Mononuclear cell (primary cell): ENCODE measurements around the gene ENGASE. TPM values are rescaled to one million over a fixed set of nuclear protein-coding genes. Genes with fewer than 3 reads are reported as not detected.
"Not testable (repeated sequence)": the region's sequence is repeated elsewhere in the genome, so short reads cannot be mapped to it uniquely, and the experiment has no call there.

ENCODE experiments used
- H3K27me3 ChIP-seq: 2 replicates; pipeline ENCODE4 v1.6.0; 2011; ENCODE audit warnings: low read length, control low read depth; ENCODE audit not compliant: insufficient read depth
- H3K4me1 ChIP-seq: 2 replicates; pipeline ENCODE4 v1.5.1; 2011; ENCODE audit warnings: mild to moderate bottlenecking, low read length, control low read depth; ENCODE audit not compliant: insufficient read depth
- H3K4me3 ChIP-seq: 2 replicates; pipeline ENCODE4 v1.5.1; 2011; ENCODE audit warnings: mild to moderate bottlenecking, low read length, moderate library complexity
- H3K9me3 ChIP-seq: 2 replicates; pipeline ENCODE4 v1.5.1; 2011; ENCODE audit warnings: low read depth, mild to moderate bottlenecking, control low read depth, low read length
- total RNA-seq: library from RNA; depleted of rRNA; stranded (reverse); fragments of >200 nt; gene quantifications from one replicate; pipeline ENCODE4 v1.2.3, GENCODE V29; 2012

The ENGASE gene
- 25.2 TPM for total RNA-seq

DNA sequence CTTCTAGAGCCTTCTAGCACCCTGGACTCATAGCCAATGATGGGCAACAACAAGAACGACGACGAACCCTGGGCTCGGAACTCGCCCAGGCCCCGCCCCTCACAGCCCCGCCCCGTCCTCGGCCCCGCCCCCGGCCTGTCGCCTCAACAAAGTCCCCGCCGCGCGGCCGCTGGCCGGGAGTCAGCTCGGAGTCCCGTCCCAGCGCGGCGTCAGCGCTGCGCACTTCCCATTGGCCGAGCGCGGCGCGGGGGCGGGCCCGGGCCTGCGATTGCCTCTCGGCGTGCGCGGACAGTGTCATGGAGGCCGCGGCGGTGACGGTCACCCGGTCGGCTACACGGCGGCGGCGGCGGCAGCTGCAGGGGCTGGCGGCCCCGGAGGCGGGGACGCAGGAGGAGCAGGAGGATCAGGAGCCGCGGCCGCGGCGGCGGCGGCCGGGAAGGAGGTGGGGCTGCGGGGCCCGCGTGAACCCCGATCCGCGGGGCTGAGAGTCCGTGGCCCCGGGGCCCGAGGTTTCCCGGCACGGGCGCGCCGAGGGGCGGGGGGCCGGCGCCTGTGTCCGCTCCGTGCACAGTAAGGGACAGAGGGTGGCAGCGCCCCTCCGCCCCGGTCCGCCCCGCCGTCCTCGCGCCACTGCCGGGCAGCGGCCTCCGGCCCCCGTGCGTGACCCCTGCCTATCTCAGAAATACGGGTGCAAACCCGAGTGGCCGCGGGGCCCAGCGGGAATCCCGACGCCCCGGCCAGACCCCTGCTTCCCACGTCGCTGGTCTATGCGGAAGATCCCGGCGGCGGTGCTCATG, at the start of gene ENGASE:
TSS of gene ENGASE (plus strand) at position 176 of the 797 bp plus-strand sequence. CDS start at position 297, 121 bp downstream.
- Histone ChIP-seq H3K4me3 (peak within 1 kb of the TSS; percentile 65), H3K9me3 (no peaks in the 10 kb centered on the region)

DNA sequence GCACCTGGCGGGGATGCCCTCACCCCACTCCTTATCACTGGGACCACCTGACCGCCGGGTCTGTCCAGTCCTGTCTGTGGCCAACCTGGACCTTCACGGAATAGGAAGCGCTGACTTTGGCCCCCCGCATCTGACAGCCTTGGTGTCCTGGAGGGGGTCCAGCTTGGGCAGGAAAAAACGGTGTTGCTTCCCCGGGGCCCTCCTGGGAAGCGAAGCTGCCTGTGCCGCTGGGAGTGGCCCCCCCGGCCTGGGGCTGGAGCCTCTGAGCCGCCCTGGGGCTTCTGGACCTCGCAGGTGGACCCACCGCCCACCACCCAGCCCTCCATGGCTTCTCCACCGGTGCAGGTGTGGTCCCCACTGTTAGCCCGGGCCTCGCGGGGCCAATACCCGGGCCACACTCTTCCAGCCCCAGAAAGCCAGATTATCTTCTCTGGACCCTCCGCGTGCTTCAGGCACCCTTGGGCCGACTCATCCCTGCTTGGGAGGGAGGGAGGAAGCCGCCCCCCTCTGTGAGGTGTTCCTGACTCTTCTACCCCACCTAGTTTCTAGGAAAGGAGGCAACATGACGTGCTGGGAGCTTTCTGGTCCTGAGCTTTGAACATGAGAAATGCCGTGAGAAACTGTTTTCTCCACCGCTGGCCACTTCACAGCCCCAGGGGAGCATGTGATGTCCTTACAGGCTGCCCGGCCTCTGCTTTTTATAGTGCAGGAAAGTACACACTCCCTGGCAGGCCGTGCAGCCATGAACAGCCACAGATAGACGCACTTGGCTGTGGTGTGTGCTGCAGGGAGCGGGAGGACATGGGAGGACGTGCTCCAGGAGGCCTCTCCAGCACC, 49.5 kb upstream of the ENGASE start:
- Histone ChIP-seq H3K4me3 (no peak overlapping the region), H3K27me3 (peaks cover 49% of the 10 kb centered on the region), H3K9me3 (no peaks in the 10 kb centered on the region), H3K4me1 (peaks cover 14% of the 10 kb centered on the region)

More for the DNA sequence above, at the start of gene ENGASE:
- H3K27me3 ChIP-seq = no peaks in the 10 kb centered on the region
- peaks cover 21% of the 10 kb centered on the region for H3K4me1 ChIP-seq

DNA sequence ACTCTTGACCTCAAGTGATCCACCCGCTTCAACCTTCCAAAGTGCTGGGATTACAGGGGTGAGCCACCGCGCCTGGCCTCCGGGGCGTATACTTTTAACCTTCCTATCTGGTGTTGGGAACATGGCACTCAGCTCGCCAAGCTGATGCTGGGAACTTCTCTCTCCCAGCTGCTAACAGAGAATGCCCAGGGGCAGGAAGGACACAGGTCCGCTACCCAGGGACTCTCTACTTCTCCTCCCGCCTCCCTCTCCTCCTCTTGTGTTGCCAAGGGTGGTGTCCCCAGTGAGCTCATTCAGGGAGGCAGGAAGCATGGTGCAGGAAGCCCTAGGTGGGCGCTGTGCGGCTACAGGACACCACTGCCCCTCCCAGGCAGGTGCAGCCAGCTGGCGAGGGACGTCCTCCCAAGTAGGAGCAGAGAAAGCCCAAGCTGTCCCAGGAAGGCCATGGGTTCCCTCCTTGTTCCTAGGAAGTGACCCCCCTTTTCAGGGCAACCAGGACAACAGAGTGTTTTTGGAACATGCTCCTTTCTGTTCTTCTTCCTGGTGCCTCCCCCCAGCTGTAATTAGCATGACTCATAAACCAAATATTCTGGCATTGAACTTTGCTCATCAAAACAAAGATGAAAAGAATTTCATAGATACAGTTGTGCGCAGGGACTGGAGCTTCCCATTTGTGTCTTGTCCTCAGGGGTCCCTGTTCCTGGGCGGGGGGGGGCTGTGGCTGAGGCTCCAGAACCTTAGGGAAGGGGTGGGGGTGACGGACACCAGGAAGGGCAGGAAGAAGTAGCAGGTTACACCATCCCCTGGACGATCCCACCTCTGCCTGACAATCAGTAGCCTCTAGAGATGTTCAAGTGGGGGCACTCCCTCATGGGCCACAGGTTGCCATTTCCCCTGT, 48.0 kb upstream of the ENGASE start:
- no peaks in the 10 kb centered on the region for H3K9me3 ChIP-seq
- H3K27me3 ChIP-seq = peaks cover 45% of the 10 kb centered on the region
- no peak overlapping the region for H3K4me3 ChIP-seq
- H3K4me1 ChIP-seq = peaks cover 14% of the 10 kb centered on the region

DNA sequence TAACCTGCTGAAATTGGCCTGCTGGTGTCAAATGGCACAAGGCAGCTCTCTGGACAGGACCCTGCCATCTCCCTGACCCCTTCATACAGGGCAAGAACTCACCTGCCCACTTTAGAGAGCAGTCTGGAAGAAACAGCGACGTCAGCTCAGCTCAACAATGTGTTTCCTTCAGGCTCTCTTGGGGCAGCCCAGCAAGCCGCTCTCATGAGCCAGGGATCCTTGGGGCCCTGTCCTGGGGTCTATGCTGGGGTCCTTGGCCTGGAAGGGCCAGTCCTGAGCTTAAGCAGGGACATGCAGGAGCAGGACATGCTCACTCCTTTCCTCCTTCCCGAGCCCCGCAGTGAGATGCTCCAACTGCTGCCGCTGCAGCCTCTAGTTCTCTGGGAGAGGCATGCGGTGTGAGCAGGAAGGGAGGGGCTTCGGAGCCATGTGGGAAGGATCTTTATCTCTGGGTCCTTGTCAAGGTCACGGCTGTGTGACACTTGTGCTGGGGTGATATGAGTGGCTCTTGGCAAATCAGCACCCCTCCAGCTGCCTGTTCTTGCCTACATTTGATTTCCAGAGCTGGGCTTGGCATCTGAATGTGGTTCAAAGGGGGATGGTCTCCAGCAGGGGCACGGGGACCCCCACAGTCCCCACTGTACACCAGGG, 47.2 kb upstream of the ENGASE start:
- Histone ChIP-seq H3K4me1 (peaks cover 14% of the 10 kb centered on the region), H3K9me3 (no peaks in the 10 kb centered on the region), H3K4me3 (no peak overlapping the region), H3K27me3 (peaks cover 40% of the 10 kb centered on the region)

- Histone ChIP-seq H3K27me3 (peaks cover 34% of the 10 kb centered on the region), H3K9me3 (no peaks in the 10 kb centered on the region), H3K4me3 (no peak overlapping the region), H3K4me1 (peaks cover 14% of the 10 kb centered on the region)
Measured at GRCh38 chr17:79027925-79028491, 46.6 kb upstream of the ENGASE start.

GRCh38 chr17:79028496-79029326, 45.9 kb upstream of the ENGASE start:
- no peaks in the 10 kb centered on the region for H3K9me3 ChIP-seq
- H3K4me3 ChIP-seq = no peak overlapping the region
- peaks cover 27% of the 10 kb centered on the region for H3K27me3 ChIP-seq
- peaks cover 13% of the 10 kb centered on the region for H3K4me1 ChIP-seq

DNA sequence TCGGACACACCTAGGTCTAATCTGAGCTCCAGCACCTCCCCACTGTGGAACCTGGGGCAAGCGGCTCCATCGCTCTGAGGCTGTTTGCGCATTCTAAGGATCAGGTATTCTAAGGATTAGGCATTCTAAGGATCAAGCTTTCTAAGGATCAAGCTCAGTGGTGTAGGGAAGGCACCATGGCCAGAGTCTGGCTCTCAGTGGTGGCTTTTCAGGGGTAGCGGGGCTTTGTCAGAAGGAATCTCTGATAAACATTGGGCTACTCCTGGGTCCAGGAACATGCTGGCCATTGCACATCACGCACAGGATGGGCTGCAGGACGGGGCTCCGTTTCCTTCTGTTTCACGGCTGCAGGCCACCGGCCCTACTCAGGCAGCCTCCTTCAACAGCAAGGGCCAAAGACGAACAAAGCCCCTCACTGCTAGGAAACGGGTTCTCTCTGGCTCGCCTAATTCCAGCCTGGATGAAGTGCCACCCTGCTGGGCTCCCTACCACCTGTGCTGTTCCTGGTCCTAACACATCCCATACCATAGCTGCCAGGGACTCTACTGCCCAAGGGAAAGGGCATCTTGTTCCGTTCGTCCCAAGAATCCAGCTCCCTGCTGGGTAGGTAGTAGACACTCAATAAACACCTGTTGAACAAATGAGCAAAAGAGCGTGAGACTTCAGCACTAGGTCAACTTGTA, 45.2 kb upstream of the ENGASE start:
- Histone ChIP-seq H3K27me3 (peaks cover 20% of the 10 kb centered on the region), H3K9me3 (no peaks in the 10 kb centered on the region), H3K4me3 (no peak overlapping the region), H3K4me1 (peaks cover 5% of the 10 kb centered on the region)

- H3K9me3 ChIP-seq, H3K27me3 ChIP-seq: not testable (repeated sequence)
Measured at GRCh38 chr17:79030636-79031035, 44.0 kb upstream of the ENGASE start.

GRCh38 chr17:79031996-79032875, 42.4 kb upstream of the ENGASE start:
- no peaks in the 10 kb centered on the region for H3K9me3 ChIP-seq
- peaks cover 4% of the 10 kb centered on the region for H3K27me3 ChIP-seq
- no peak overlapping the region for H3K4me3 ChIP-seq
- H3K4me1 ChIP-seq = peaks cover 11% of the 10 kb centered on the region

More at GRCh38 chr17:79030636-79031035, 44.0 kb upstream of the ENGASE start:
- H3K4me3 ChIP-seq, H3K4me1 ChIP-seq: not testable (repeated sequence)

DNA sequence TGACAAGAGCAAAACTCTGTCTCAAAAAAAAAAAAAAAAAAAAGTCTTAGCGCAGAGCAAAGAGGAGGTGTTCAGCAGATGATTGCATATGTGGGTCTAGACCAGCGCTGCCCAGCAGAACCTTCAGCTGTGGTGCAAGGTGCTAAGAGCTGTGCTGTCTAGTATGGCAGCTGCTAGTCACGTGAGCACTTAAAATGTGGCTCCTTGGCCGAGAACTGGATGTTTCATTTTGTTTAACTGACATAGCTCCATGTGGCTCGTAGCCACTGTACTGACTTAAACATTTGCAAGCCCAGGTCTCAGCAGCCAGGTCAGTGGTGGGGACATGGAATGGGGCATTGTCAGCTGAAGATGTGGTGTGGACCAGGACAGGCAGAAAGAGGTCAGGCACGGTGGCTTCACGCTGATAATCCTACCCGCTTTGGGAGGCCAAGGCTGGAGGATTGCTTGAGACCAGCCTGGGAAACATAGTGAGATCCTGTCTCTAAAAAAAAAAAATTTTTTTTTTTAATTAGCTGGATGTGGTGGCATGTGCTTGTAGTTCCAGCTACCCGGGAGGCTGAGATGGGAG, 41.5 kb upstream of the ENGASE start:
- no peaks in the 10 kb centered on the region for H3K9me3 ChIP-seq
- no peak overlapping the region for H3K4me3 ChIP-seq
- no peaks in the 10 kb centered on the region for H3K27me3 ChIP-seq
- H3K4me1 ChIP-seq = peaks cover 11% of the 10 kb centered on the region

GRCh38 chr17:79033741-79034501, 40.7 kb upstream of the ENGASE start:
- H3K4me1 ChIP-seq = peaks cover 11% of the 10 kb centered on the region
- H3K9me3 ChIP-seq = no peaks in the 10 kb centered on the region
- H3K4me3 ChIP-seq = no peak overlapping the region
- no peaks in the 10 kb centered on the region for H3K27me3 ChIP-seq
